Kidney epithelial cell (primary cell): ENCODE results near the gene CDPF1. TPM values are rescaled to one million over a fixed set of nuclear protein-coding genes. Genes with fewer than 3 reads are reported as not detected.

Experiments
- DNase-seq: peaks from one replicate; pipeline ENCODE4 v3.0.0-alpha.2; 2010; ENCODE audit warnings: low read depth
- H3K27me3 ChIP-seq: 2 replicates; pipeline ENCODE4 v1.6.0; 2011; ENCODE audit warnings: low read length; ENCODE audit not compliant: control insufficient read depth, insufficient read depth
- H3K36me3 ChIP-seq: 2 replicates; pipeline ENCODE4 v1.5.1; 2011; ENCODE audit warnings: low read length; ENCODE audit not compliant: control insufficient read depth, insufficient read depth
- H3K4me3 ChIP-seq: 2 replicates; pipeline ENCODE4 v1.5.1; 2011; ENCODE audit warnings: low read depth, mild to moderate bottlenecking, control low read depth, low read length
- total RNA-seq: library from RNA; depleted of rRNA; stranded (reverse); fragments of >200 nt; gene quantifications from 2 replicates; pipeline ENCODE4 v1.2.3, GENCODE V29; 2015
- TF ChIP-seq, protein P1 (sequence below): IDR thresholded peaks from 2 replicates; pipeline ENCODE4 v1.5.1; 2011; ENCODE audit warnings: mild to moderate bottlenecking, moderate library complexity, low read length, control low read depth, inconsistent platforms; ENCODE audit not compliant: insufficient read depth, poor library complexity, severe bottlenecking

The CDPF1 gene
- total RNA-seq, 1 donor from 2014 or later: 27.9 TPM

DNA sequence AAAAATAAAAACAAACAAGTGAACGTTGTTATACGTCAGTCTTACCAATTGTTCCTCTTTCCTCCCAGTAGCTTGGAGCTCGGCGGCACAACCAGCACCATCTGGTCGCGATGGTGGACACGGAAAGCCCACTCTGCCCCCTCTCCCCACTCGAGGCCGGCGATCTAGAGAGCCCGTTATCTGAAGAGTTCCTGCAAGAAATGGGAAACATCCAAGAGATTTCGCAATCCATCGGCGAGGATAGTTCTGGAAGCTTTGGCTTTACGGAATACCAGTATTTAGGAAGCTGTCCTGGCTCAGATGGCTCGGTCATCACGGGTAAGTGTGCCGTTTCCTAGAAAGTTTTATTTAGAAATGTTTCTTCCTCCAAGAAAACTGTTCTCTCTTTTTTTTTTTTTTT lies 51.8 kb downstream of the CDPF1 start:
- Histone ChIP-seq H3K36me3 (no peaks in the 10 kb centered on the region), H3K4me3 (no peak overlapping the region), H3K27me3 (no peaks in the 10 kb centered on the region)
- TF ChIP-seq, protein P1, sequence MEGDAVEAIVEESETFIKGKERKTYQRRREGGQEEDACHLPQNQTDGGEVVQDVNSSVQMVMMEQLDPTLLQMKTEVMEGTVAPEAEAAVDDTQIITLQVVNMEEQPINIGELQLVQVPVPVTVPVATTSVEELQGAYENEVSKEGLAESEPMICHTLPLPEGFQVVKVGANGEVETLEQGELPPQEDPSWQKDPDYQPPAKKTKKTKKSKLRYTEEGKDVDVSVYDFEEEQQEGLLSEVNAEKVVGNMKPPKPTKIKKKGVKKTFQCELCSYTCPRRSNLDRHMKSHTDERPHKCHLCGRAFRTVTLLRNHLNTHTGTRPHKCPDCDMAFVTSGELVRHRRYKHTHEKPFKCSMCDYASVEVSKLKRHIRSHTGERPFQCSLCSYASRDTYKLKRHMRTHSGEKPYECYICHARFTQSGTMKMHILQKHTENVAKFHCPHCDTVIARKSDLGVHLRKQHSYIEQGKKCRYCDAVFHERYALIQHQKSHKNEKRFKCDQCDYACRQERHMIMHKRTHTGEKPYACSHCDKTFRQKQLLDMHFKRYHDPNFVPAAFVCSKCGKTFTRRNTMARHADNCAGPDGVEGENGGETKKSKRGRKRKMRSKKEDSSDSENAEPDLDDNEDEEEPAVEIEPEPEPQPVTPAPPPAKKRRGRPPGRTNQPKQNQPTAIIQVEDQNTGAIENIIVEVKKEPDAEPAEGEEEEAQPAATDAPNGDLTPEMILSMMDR: no peak
- no peak for DNase-seq

DNA sequence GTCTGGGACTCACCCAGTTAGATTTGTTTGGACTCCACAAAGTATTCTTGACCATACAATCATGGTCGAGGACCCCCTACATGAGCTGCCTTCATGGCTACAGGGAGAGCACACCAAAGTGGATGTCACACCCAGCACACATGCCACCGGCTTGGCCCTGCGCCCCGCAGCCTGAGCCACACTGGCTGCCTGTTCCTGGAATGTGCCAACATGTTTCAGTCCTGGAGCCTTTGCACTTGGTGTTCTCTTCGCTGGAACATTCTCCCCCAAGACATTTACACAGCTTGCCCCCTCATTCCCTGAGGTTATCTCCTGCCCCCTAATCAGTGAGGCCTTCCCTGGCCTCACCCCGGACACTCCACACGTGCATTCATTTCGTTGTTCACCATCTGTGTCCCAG lies 53.8 kb downstream of the CDPF1 start:
- TF ChIP-seq, protein P1: no peak
- DNase-seq: no peak
- no peaks in the 10 kb centered on the region for H3K27me3 ChIP-seq
- no peak overlapping the region for H3K4me3 ChIP-seq
- H3K36me3 ChIP-seq: no peaks in the 10 kb centered on the region

DNA sequence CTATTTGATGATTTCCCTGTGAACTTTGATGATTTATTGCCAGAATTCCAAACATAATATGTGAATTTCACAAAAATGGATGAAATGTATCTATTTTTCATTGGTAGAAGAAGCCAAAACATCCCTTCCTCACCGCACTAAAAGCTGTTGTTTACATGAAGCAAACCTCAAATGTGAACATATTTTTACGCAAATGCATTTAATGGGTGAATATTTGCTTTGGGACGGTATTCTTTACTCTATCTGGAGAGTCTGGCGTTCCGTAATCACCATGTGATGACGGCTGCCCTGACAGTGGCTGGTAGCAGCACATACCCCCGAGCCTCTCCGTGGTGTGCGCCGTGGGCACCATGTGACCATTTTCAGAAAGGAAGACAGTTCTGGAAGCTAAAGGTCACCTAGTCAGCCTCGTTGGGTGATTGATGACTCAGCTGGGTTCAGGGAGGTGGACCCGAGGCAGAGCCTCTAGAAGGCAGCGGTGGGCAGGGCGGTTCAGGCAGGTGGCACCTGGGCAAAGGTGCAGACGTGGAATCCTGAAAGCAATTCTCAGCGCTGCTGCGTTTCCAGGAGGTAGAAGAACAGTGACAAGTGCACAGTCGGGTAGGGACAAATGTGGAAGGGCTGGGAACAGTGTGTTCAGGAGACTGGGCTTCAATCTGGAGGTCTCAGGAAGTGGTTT lies 54.5 kb downstream of the CDPF1 start:
- no peak for DNase-seq
- Histone ChIP-seq H3K27me3 (no peaks in the 10 kb centered on the region), H3K4me3 (no peak overlapping the region), H3K36me3 (no peaks in the 10 kb centered on the region)
- TF ChIP-seq, protein P1: no peak

Other genes with a start within 250 kb of the CDPF1 start
- gene PPARA, start 99.8 kb downstream of the CDPF1 start, total RNA-seq: 7.9 and 9.3 TPM in 2 replicates
- gene PKDREJ, start 13.1 kb upstream of the CDPF1 start, total RNA-seq: not detected in 2 replicates
- 28.9 and 39.9 TPM in 2 replicates for gene TTC38, start 17.7 kb upstream of the CDPF1 start, total RNA-seq
- gene GTSE1, start 46.6 kb upstream of the CDPF1 start, total RNA-seq: 3.8 and 4.5 TPM in 2 replicates
- gene TRMU, start 85.4 kb upstream of the CDPF1 start, total RNA-seq: 20.8 and 23.3 TPM in 2 replicates